ENCODE data around the gene CCDC149. TPM values are rescaled to one million over a fixed set of nuclear protein-coding genes. Genes with fewer than 3 reads are reported as not detected.

The CCDC149 gene
- total RNA-seq, 3 donors from 2014 or later (not counting 1 experiment from before 2014, with no cell fraction given): 0.14 to 0.86 (median 0.43) TPM

- no peaks in the 10 kb centered on the region for H3K4me1 Mint-ChIP-seq
- no peaks in the 10 kb centered on the region for H3K9me3 ChIP-seq (ENCODE audit: control insufficient read depth, insufficient read depth, low read length)
- no peak for DNase-seq
- WGBS (ENCODE audit: insufficient coverage): 77% methylated on average over 3 of the region's 3 CpGs
- intact Hi-C loops (cut with micrococcal nuclease): no loop called here
- H3K27me3 ChIP-seq (ENCODE audit: control insufficient read depth, insufficient read depth, low read length): no peaks in the 10 kb centered on the region
- H3K4me1 ChIP-seq (ENCODE audit: control insufficient read depth, insufficient read depth, low read length): no peaks in the 10 kb centered on the region
- no peak overlapping the region for H3K4me3 ChIP-seq (ENCODE audit: low read length)
- no peak for TF ChIP-seq CTCF (IDR thresholded peaks at IDR 0.05)
- no peak overlapping the region for H3K27ac ChIP-seq (ENCODE audit: low read length)
- H3K9me3 Mint-ChIP-seq: no peaks in the 10 kb centered on the region
- no peak overlapping the region for H3K4me3 Mint-ChIP-seq
- H3K27ac Mint-ChIP-seq: no peak overlapping the region
- H3K36me3 ChIP-seq (ENCODE audit: control insufficient read depth, insufficient read depth, low read length): no peaks in the 10 kb centered on the region
- H3K36me3 Mint-ChIP-seq: no peaks in the 10 kb centered on the region
- no peaks in the 10 kb centered on the region for H3K27me3 Mint-ChIP-seq (ENCODE audit: low read depth in 2 of 2)
- ATAC-seq: no peak
Observed at GRCh38 chr4:24775750-24776149, 137.1 kb downstream of the CCDC149 start.

- Histone ChIP-seq H3K27me3 (ENCODE audit: control insufficient read depth, insufficient read depth, low read length) (no peaks in the 10 kb centered on the region), H3K4me1 (ENCODE audit: control insufficient read depth, insufficient read depth, low read length) (no peaks in the 10 kb centered on the region), H3K27ac (ENCODE audit: low read length) (no peak overlapping the region), H3K9me3 (ENCODE audit: control insufficient read depth, insufficient read depth, low read length) (no peaks in the 10 kb centered on the region), H3K36me3 (ENCODE audit: control insufficient read depth, insufficient read depth, low read length) (no peaks in the 10 kb centered on the region), H3K4me3 (ENCODE audit: low read length) (no peak overlapping the region)
- Mint-ChIP-seq H3K36me3 (no peaks in the 10 kb centered on the region), H3K4me3 (no peak overlapping the region), H3K27ac (no peak overlapping the region), H3K27me3 (ENCODE audit: low read depth in 2 of 2) (no peaks in the 10 kb centered on the region), H3K4me1 (no peaks in the 10 kb centered on the region), H3K9me3 (no peaks in the 10 kb centered on the region)
- TF ChIP-seq CTCF (IDR thresholded peaks at IDR 0.05): no peak
- DNase-seq (no peak), ATAC-seq (no peak)
- intact Hi-C loops (cut with micrococcal nuclease): no loop called here
- whole genome bisulfite sequencing (ENCODE audit: insufficient coverage): 86% methylated on average over 2 of the region's 2 CpGs
Observed at GRCh38 chr4:24775032-24775605, 137.7 kb downstream of the CCDC149 start.

GRCh38 chr4:24774452-24774851 is 138.4 kb downstream of the CCDC149 start:
- DNase-seq: no peak
- Histone ChIP-seq H3K27ac (ENCODE audit: low read length) (no peak overlapping the region), H3K27me3 (ENCODE audit: control insufficient read depth, insufficient read depth, low read length) (no peaks in the 10 kb centered on the region), H3K4me3 (ENCODE audit: low read length) (no peak overlapping the region), H3K9me3 (ENCODE audit: control insufficient read depth, insufficient read depth, low read length) (no peaks in the 10 kb centered on the region), H3K4me1 (ENCODE audit: control insufficient read depth, insufficient read depth, low read length) (no peaks in the 10 kb centered on the region), H3K36me3 (ENCODE audit: control insufficient read depth, insufficient read depth, low read length) (no peaks in the 10 kb centered on the region)
- no peaks in the 10 kb centered on the region for H3K9me3 Mint-ChIP-seq
- no peaks in the 10 kb centered on the region for H3K36me3 Mint-ChIP-seq
- intact Hi-C loops (cut with micrococcal nuclease): no loop called here
- H3K27me3 Mint-ChIP-seq (ENCODE audit: low read depth in 2 of 2): no peaks in the 10 kb centered on the region
- no peaks in the 10 kb centered on the region for H3K4me1 Mint-ChIP-seq
- no peak overlapping the region for H3K4me3 Mint-ChIP-seq
- TF ChIP-seq CTCF (IDR thresholded peaks at IDR 0.05): no peak
- H3K27ac Mint-ChIP-seq: no peak overlapping the region
- WGBS (ENCODE audit: insufficient coverage): 57% methylated on average over 1 of the region's 2 CpGs
- ATAC-seq: no peak

- Histone ChIP-seq H3K27ac (ENCODE audit: low read length) (no peak overlapping the region), H3K4me3 (ENCODE audit: low read length) (no peak overlapping the region), H3K9me3 (ENCODE audit: control insufficient read depth, insufficient read depth, low read length) (no peaks in the 10 kb centered on the region), H3K27me3 (ENCODE audit: control insufficient read depth, insufficient read depth, low read length) (no peaks in the 10 kb centered on the region), H3K4me1 (ENCODE audit: control insufficient read depth, insufficient read depth, low read length) (no peaks in the 10 kb centered on the region), H3K36me3 (ENCODE audit: control insufficient read depth, insufficient read depth, low read length) (no peaks in the 10 kb centered on the region)
- H3K4me1 Mint-ChIP-seq: no peaks in the 10 kb centered on the region
- no peak overlapping the region for H3K4me3 Mint-ChIP-seq
- no peaks in the 10 kb centered on the region for H3K27me3 Mint-ChIP-seq (ENCODE audit: low read depth in 2 of 2)
- ATAC-seq (no peak), DNase-seq (no peak)
- WGBS (ENCODE audit: insufficient coverage): 95% methylated on average over 2 of the region's 6 CpGs
- no peaks in the 10 kb centered on the region for H3K36me3 Mint-ChIP-seq
- intact Hi-C loops (cut with micrococcal nuclease): no loop called here
- no peaks in the 10 kb centered on the region for H3K9me3 Mint-ChIP-seq
- no peak overlapping the region for H3K27ac Mint-ChIP-seq
- TF ChIP-seq CTCF (IDR thresholded peaks at IDR 0.05): no peak
Observed at GRCh38 chr4:24772952-24773351, 139.9 kb downstream of the CCDC149 start.
